ENCODE measurements around the gene PTPRT.
A peak's percentile ranks its signal among the peaks of the same experiment; 100 is the strongest.

PTPRT gene

DNA sequence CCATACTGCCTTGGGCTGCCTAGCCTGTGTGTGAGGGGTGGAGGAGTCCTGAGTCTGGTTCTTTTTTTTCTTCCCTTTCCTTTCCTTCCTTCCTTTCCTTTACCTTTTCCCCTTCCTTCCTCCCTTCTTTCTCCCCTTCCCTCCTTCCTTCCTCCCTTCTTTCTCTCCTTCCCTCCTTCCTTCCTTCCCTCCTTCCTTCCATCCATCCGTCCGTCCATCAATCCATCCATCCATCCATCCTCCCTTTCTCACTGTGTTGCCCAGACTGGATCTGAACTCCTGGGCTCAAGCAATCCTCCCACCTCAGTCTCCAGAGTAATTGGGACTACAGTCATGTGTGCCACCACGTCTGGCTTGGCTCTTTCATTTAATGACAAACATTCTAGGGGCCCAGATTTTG is 820.8 kb downstream of the PTPRT start:
- no peak for DNase-seq

DNA sequence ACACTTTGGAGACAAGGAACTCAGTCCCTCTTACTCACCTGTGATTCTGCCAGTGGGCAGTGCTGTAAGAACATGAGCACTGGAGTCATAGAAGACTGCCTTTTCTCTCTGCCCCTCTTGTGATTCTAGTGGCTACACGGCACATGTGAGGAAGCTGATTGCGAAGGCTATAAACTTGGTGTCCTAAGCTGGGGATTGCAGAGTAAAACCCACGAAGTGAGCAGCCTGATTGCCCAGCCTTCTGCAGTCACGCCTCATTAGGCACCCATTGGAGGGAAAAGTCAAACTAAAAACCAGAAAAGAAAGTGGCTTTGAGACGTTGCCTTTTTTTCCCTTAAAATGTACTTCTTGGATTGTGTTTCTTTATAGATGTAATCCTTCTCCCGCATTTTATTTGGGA is 823.1 kb downstream of the PTPRT start:
- DNase-seq, result no peak

DNA sequence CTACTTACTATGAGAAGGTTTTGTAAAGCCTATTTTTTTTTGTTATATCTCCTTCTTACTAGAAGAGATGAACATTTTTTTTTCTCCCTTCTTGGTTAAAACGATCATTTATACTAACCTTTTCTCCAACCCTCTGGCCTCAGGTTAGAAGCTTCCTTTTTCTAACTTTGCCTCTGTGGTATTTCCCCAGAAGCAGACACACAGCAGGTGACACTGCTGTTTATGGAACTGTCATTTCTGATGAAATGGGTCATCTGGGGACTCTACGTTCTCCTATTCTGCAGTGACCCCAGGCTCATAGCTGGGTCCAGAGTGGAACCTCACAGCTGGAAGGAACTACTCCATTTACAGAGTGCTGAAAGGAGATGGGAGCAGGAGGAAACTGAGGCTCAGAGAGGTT is 825.3 kb downstream of the PTPRT start:
- DNase-seq, result no peak

DNA sequence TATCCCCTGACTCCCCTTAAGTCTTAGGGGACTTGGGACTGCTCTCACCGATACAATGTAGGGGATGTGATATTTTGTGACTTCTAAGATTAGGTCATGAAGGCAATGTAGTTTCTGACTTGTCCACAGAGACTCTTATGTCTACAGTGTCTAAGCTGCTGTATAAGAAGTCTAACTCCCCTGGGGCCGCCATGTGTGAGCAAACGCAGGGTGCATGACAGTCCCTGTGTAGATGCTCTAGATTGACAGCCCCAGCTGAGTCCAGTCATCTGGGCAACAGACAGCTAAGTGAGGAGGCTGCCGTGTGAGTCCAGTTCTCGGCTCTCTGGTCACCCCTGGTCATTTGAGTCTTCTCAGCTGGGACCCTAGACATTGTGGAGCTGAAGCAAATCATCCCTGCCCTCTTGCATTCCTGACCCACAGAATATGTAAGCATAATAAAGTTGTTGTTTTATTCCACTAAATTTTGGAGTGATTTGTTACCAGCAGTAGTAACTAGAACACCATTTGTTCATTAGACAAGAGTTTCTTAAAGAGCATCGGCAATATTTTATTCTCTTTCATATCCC is 828.2 kb downstream of the PTPRT start:
- DNase-seq, result no peak

DNA sequence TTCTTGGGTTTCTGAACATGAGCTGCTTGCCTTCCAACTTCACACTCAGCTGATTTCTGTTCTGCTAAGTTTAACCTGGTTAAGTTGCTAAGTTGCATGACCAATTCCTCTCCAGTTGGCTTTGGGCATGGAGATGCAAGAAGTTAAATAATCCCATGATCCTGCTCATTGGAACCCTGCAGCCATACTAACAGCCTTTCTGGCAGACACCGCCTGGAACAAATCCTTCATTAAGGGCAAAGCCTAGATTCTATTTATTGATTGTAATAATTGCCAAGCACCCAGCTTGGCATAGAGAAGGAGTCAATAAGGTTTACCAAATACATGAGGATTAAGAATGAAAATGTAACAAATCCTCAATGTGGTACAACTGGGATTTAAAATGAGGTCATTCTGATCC is 829.1 kb downstream of the PTPRT start:
- DNase-seq, result no peak

DNA sequence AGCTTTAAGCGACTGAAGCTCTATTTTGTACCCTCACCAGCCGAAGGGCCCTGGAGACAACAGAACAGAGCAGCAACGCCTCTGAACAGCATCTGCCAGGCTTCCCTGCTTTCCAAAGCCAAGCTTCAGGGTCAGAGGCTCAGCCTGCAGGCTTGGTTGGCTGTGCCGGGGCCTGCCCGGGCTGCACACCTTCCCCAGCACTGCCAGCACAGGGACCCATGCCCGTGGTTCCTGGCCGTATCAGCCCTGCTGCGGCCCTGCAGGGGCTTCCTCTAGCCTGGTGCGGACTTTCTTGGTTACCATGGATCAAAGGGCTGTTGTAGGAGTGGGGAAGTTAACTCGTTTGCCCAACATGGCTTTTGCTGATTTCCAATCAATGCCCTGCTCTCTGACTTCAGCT is 830.1 kb downstream of the PTPRT start:
- DNase-seq, result no peak

DNA sequence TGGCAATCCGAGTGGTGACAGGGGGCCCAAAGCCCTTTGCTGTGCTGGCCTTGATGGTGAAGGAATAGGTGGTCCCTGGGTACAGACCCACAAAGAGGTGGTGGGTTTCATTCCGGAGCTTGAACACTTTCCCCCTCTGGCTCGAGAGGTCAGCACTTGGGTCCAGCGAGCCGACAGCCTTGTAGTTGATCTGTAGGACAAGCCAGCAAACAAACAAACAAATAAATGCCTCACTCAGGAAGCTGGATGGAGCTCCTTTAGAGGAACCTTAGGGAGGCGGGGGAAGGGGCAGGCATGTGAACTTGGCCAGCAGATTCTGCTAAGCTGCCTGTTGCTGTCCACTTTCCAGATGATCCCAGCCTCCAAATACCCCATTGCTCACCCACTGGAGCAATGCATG is 837.6 kb downstream of the PTPRT start:
- no peak for DNase-seq

DNA sequence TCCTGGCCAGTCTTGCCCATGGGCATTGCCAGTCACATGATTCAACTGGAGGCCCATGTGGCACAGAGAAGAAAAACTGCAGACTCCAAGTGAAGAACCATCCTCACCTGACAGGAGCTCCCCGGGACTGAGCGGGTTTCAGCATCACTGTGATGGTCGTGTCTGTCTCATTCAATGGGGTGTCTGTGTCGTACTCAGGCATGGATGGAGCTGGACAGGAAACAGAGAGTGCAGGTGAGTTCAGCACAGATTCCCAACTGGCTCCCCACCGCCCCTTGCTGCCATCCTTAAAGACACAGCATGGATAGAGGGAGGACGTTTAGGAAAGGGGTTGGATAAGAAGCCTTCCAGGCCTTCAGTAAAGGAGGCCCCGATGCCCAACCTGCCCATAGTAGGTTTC is 839.2 kb downstream of the PTPRT start:
- no peak for DNase-seq

DNA sequence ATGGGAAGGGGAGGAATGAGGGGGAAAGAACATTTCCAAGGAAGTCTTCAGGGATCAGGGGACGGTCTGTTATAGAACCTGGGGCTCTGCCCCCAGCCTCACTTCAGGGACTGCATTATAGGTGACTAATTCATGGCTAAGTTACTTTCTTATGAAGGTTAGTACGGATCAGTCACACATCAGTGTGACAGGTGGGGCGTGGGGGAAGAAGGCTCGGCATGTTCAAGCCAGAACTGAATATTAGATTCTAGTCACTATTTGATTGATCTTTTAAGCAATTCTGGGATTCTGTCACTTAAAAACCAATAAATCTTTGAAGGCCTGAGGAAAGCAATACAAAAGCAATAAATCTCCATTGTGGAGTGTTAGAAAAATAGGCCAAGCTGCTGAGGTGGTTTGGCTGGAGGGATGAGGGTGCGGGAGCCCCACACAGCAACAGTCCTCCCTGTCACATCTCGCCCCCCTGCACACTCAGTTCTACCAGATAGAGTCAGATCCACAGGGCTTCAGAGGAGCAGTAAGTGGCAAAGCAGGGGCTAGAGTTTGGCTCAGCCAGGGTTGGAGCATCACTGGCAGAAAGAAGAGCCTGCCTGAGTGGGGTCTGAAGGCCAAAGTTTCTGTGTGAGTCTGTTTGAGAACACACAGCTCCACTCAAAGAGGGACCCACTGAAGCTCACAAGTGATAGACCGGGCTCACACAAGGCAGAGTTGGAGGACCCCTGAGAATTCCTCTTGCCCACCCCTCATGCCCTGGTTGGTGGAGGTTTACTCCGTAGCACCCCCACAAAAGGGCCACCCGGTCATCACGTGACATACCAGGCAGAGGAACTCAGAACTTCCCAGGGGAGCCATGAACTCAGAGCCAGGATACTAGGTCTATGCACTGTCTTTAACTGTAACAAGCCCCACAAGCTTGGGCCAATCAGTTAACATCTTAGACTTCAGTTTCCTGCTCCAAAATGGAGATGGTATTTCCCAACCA is 843.2 kb downstream of the PTPRT start:
- no peak for DNase-seq

DNA sequence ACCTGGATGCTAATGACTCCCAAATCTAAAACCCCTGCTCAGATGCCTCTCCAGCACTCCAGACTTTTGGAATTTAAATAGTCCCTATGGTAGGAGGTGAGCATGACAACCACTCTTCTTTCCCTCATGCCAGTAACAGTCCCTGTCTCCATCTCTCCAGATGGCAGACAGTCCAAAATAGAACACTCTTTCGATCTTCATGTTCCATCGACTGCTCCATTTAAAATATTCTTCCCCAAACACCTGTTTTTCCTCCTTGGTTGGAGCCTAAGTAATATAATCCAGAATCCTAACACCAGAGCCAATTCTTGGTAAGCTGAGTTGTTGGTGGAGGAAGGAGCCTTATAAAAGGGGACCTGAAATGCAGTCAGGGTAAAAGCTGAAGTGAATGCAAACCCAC is 848.1 kb downstream of the PTPRT start:
- DNase-seq, result no peak

DNA sequence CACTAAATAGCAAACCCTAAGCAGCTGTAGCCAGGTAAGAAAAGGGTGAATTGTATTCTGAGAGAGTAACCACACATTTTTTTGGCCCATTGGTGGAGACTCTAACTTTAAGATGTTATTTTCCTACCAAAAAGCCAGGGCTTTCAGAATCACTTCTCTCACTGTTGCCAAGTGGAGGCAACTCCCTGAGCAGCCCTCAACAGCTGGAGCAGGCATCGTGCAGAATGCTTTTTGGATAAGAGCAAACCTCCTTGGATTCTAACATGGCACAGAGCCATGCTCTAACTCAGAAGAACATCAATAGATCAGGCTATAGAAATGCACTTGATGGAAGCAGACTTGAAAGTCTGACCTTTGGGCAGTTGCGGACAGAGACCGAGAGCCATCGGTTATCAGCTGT is 849.3 kb downstream of the PTPRT start:
- DNase-seq, result no peak

DNA sequence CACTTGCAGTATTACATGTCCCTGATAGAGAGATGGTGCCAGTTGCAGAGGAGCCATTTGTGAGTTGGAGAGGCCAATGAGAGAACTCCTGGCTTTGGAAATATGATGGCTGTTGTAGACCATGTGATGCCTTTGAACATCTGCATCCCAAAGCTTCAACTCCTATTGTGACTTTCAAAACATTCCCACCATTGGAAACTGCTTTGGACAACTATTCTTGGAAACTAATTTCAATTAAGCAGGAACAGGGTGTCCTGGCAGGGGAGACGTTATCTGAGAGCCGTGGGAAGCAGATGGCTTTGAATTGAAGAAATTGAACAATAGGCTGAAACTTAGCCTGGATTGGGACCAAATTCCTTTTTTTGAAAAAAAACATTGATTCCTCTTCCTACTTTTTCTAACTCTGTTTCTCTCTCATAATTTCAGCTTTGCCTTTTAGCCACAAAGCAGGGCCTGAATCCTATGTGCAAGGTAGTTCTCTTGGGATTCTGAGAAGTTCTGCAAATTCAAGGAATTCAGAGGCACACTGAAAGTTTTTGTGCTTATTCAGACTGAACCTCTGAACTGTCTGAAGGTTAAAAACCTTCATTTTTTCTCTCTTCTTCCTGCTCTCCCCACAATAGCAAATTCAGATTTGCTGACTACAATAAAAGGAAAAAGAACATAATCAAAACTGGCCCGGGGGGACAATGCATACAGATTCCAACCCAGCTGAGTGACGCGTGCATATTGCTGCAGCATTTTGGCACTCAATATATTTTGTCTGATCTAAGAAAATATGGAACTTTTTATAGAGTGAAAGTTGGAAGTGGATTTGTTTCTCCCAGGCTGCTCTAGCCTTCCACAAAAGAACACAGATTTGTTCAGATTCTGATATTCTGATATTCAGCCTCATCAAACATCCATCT is 851.2 kb downstream of the PTPRT start:
- DNase-seq, result no peak

DNA sequence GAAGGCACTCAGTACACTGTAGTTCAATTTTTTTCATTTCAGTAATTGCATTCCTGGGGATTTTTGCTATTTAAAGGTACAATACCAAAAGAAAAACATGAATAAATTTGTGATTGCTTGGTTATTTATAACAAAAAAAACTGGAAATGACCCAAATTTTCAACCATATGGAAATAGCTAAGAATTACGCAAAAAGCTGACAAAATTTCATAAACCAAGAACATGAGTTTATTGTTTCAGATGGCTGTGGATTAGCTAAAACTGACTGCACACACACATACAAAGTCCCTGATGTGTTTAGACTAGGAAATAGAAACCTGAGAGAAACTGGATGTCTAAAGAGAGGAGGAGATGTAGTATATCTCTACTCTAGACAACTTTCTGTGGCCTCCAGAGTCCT is 853.1 kb downstream of the PTPRT start:
- DNase-seq, result no peak

DNA sequence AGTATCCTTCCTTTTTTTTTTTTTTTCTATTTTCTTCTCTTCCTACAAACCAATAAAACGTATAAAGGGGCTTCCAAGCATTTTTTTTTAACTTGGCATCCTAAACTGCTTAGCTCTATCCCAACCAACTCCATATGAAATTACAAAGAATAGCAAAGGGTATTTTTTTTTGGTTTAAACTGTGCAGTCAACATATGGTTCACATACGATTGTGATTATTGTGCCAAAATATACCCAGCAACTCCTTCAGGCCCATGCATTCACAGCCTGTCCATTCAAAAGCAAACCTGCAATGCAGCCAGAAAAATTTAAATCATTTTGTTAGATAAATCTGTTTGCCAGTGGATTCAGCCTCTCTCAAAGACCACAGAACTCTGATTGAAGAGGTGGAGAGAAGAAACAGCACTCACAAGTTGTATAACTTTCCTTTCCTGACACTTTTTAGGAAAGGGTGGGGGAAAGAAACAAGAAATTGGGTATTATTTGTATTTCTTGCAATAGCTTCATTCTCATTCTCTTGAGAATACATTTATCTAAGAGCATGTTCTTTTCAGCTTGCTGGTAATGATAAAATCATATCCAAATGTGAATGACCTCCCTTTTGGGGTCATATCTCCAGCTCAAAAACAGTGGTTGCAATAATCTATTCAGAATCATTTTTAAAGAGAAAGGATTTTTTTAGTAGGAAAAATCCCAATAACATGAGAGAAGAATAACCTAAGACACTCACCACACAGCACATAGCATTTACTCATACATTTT is 870.3 kb downstream of the PTPRT start:
- DNase-seq, result no peak

DNA sequence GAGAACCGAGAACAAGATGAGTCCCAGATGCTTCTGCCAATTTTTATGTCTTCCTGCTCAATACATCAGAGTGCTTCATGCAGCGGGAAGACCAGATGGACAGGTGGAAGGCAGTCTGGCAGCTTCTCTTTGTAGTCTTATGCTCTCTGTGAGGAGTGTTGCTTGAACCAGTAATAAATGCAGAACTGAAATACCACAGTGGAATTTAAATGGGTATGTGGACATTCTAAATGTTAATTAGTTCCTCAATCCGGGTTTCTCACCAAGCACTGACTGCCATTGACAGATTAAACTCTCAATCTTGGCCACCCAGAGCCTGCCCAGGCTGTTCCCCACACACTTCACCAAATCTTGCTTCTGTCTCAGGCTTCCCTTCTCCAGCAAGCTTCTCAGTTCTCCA is 876.0 kb downstream of the PTPRT start:
- no peak for DNase-seq

DNA sequence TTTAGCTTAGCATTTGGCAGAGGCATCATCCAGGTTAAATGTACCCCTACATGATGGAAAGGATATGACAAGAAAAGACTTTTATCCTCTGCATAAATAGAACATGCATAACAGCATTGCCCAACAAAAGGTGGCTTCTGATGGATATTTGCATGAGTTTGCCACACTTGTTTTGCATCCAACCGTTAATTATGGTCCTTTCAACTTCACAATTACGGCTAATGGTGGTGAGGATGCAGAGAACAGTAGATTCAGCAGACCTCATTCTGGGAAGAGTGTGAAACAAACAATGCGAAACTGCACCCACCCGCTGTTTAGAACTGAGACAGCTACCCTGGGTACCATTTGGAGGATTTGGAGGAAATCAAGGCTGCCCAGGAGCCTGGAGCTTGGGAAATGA is 880.7 kb downstream of the PTPRT start:
- DNase-seq, result no peak

DNA sequence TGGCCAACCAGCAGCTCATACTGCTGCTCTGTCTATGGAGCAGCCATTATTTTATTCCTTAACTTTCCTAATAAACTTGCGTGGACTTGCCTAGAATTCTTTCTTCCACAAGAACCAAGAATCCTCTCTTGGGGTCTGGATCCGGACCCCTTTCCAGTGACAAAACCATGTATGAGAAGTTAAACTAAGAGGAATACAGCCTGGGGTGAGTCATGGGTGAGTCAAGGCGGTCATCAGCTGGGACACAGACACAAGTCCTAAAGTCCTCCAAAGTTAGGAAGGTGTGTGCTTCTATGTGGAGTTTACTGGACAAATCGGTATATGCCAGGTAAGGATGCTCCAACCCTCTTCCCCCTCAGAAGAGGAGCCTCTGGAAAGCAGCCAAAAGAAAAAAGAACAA is 881.5 kb downstream of the PTPRT start:
- no peak for DNase-seq

DNA sequence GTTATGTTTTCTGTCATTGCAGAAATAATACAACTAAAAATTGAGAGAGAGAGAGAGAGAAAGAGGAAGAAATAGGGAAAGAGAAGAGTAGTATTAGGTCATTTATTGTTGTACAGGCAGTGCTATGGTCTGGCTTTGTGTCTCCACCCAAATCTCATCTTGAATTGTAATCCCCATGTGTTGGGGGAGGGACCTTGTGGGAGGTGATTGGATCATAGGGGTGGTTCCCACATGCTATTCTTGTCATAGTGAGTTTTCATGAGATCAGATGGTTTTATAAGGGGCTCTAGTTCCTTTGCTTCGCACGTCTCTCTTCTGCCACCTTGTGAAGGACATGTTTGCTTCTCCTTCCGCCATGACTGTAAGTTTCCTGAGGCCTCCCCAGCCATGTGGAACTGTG is 894.1 kb downstream of the PTPRT start:
- no peak for DNase-seq

DNA sequence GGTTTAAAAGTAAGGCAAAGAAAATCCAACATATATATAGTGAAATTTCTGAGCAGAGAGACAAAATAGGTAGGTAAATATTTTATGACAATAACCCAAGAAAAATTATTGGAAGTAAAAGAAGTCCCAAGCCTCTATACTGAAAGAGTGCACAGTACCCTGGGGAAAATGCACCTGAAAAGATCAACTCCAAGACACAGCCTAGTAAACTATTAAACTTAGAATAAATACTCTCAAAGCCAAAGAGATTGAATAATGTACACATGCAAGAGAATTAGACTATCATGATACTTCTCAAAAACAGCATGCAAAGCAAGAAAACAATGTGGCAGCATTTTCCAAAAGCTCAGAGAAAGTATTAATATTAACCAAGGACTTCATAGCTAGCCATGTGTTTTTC is 894.7 kb downstream of the PTPRT start:
- DNase-seq, result no peak

DNA sequence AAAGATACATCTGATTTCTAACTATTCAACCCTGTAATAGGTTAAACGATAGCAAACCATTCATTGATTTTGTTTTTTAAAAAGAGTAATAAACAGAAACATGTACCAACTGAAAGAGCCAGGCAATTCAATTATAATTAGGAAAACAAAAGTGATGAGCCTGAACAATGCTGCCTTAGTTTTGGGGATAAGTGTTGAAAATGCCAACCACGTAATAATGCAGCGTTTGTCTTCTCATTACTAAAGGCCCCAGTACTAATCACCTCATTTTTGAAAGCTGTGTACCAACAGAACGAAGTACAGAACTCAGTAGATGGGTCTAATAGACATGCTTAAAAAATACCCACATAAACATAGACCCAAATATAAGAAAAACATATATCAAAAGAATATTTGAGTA is 907.9 kb downstream of the PTPRT start:
- DNase-seq, result no peak

DNA sequence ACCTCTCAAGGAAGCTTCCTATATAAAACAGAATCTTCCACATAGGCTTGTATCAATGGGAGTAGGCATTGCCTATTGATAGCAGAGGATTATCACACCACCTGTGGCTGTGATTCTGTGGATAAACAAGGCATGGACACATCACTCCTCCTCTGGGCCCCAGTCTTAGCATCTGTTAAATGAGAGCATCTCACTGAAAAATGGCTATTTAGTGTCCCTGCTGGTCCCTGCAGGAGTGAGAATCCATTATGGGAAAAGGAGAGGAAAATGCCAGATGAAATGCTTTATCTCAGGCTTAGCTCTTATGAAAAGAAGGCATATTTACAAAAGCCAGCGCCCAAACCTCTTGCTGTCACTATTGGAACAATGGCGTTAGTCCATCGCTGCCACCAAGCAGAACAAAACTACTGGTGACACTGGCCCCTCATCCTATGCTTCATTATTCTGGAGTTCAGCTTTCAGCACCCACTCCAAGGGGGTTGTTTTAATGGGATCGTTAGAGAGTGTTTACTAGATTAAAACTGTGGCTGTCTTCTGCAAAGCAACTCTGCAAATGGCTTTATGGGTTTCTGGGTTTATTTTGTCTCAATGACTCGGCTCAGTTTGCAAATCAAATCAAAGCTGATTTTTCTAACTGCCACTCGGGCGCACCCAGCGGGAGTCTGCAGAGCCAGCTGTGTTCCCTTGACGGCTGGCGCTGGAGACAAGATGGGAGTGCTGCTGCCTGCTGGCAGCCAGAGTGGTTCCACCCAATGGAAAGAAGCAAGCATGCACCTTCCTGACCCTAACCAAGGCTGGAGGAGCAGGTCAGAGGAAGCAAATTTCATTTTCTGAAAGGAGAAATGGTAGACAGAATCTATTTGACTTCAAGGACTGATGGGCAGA is 912.7 kb downstream of the PTPRT start:
- peak in 3 of 14 donors; percentile 2 to 28 (median 17) for DNase-seq

Measured in C1 segment of cervical spinal cord (tissue), 14 donors.